ENCODE measurements around the gene TJP3.

- TF ChIP-seq POLR2A (IDR thresholded peaks at IDR 0.05; ENCODE audit: low read length) (no peak), GATA1 (IDR thresholded peaks at IDR 0.05; ENCODE audit: low read depth, low read length) (no peak)
Measured at GRCh38 chr19:3778899-3779723, 70.9 kb downstream of the TJP3 start.

Measured in erythroblast (primary cell).